IMR-90 (cell line): ENCODE data around the gene ARAP1. TPM values are rescaled to one million over a fixed set of nuclear protein-coding genes. Genes with fewer than 3 reads are reported as not detected.

Experiments
- ATAC-seq: fragments of 200-7000 bp; cut with Tn5 transposase; 2 replicates; pipeline ENCODE4 v1.9.1; 2020; ENCODE audit warnings: low read depth, mild to moderate bottlenecking, moderate library complexity
- BruUV-seq: library from RNA; stranded (reverse); fragments of 400-500 nt; replicated peaks from 2 replicates; lab custom pipeline; 2021; lab: Mats Ljungman, UMichigan
- CTCF ChIA-PET: fragments of 300-600 bp; formaldehyde crosslinking; extraction: SDS; loops from one replicate; lab custom pipeline; 2021; ENCODE audit warnings: antibody characterized with exemption; lab: Yijun Ruan, JAX
- POLR2A ChIA-PET: fragments of 300-600 bp; sonication (Branson Sonifier 250); formaldehyde crosslinking; loops from one replicate; lab custom pipeline; 2022; ENCODE audit warnings: antibody characterized with exemption; ENCODE audit not compliant: unreplicated experiment; lab: Charles Lee
- DNase-seq: peaks from one replicate; pipeline ENCODE4 v3.0.0; 2013
- H2AFZ ChIP-seq: replicated peaks from 2 replicates; pipeline ENCODE3; 2013; ENCODE audit warnings: low read length, mild to moderate bottlenecking; ENCODE audit not compliant: poor library complexity
- H2AK5ac ChIP-seq: 2 replicates; pipeline ENCODE4 v1.6.1; 2013; ENCODE audit warnings: low read depth, low read length, inconsistent platforms
- H2AK9ac ChIP-seq: replicated peaks from 2 replicates; pipeline ENCODE3; 2013; ENCODE audit warnings: mild to moderate bottlenecking, low read depth, low read length, moderate library complexity; ENCODE audit not compliant: poor library complexity
- H2BK120ac ChIP-seq: 2 replicates; pipeline ENCODE4 v1.6.1; 2013; ENCODE audit warnings: low read depth, low read length, inconsistent platforms
- H2BK15ac ChIP-seq: 3 replicates; pipeline ENCODE4 v1.6.1; 2013; ENCODE audit warnings: low read depth, low read length, inconsistent platforms
- H2BK20ac ChIP-seq: 2 replicates; pipeline ENCODE4 v1.6.1; 2013; ENCODE audit warnings: low read depth, mild to moderate bottlenecking, inconsistent platforms, low read length, moderate library complexity
- H2BK5ac ChIP-seq: 2 replicates; pipeline ENCODE4 v1.6.1; 2013; ENCODE audit warnings: mild to moderate bottlenecking, low read depth, low read length, inconsistent platforms; ENCODE audit not compliant: poor library complexity, severe bottlenecking
- H3K14ac ChIP-seq: replicated peaks from 2 replicates; pipeline ENCODE4 v1.6.1; 2013; ENCODE audit warnings: low read depth, low read length, inconsistent platforms
- H3K18ac ChIP-seq: 2 replicates; pipeline ENCODE4 v1.6.1; 2013; ENCODE audit warnings: low read depth, low read length, control low read depth
- H3K23ac ChIP-seq: 2 replicates; pipeline ENCODE4 v1.6.1; 2013; ENCODE audit warnings: low read depth, low read length, inconsistent platforms
- H3K27ac ChIP-seq: 2 replicates; pipeline ENCODE4 v1.5.1; 2013; ENCODE audit warnings: mild to moderate bottlenecking, control low read depth, low read length; ENCODE audit not compliant: insufficient read depth
- H3K27me3 ChIP-seq: 2 replicates; pipeline ENCODE4 v1.6.1; 2013; ENCODE audit warnings: low read length; ENCODE audit not compliant: control insufficient read depth, insufficient read depth
- H3K36me3 ChIP-seq: 2 replicates; pipeline ENCODE4 v1.6.1; 2013; ENCODE audit warnings: low read length, mixed read lengths; ENCODE audit not compliant: control insufficient read depth, insufficient read depth
- H3K4ac ChIP-seq: 2 replicates; pipeline ENCODE4 v1.6.1; 2013; ENCODE audit warnings: low read depth, low read length, inconsistent platforms
- H3K4me1 ChIP-seq: 2 replicates; pipeline ENCODE4 v1.6.1; 2013; ENCODE audit warnings: low read length, mixed read lengths; ENCODE audit not compliant: control insufficient read depth, insufficient read depth
- H3K4me2 ChIP-seq: 2 replicates; pipeline ENCODE4 v1.6.1; 2013; ENCODE audit warnings: low read depth, mild to moderate bottlenecking, control low read depth, low read length, moderate library complexity
- H3K4me3 ChIP-seq: 2 replicates; pipeline ENCODE4 v1.5.1; 2013; ENCODE audit warnings: low read depth, mild to moderate bottlenecking, control low read depth, low read length, moderate library complexity; ENCODE audit not compliant: insufficient read depth
- H3K56ac ChIP-seq: 2 replicates; pipeline ENCODE4 v1.6.1; 2013; ENCODE audit warnings: low read length, inconsistent platforms; ENCODE audit not compliant: insufficient read depth; ENCODE audit errors: extremely low read depth
- H3K79me1 ChIP-seq, 2 experiments: 2 replicates each; pipeline ENCODE4 v1.6.1; 2013; ENCODE audit warnings: low read length in 2 of 2, inconsistent platforms in 1 of 2, low read depth in 1 of 2
- H3K9ac ChIP-seq: 2 replicates; pipeline ENCODE4 v1.6.1; 2013; ENCODE audit warnings: low read depth, low read length, control low read depth
- H3K9me1 ChIP-seq: 2 replicates; pipeline ENCODE4 v1.6.1; 2013; ENCODE audit warnings: low read length, inconsistent platforms; ENCODE audit not compliant: insufficient read depth
- H3K9me3 ChIP-seq: 2 replicates; pipeline ENCODE4 v1.6.1; 2013; ENCODE audit warnings: low read length; ENCODE audit not compliant: control insufficient read depth, insufficient read depth
- H4K20me1 ChIP-seq: 2 replicates; pipeline ENCODE4 v1.6.1; 2013; ENCODE audit warnings: low read length, inconsistent platforms; ENCODE audit not compliant: insufficient read depth
- H4K5ac ChIP-seq: 2 replicates; pipeline ENCODE4 v1.6.1; 2013; ENCODE audit warnings: mild to moderate bottlenecking, low read depth, low read length, control low read depth
- H4K8ac ChIP-seq, 2 experiments: 2 replicates each; pipeline ENCODE4 v1.6.1; 2013; ENCODE audit warnings: low read depth in 2 of 2, low read length in 2 of 2, control low read depth in 1 of 2, inconsistent platforms in 1 of 2
- H4K91ac ChIP-seq: 2 replicates; pipeline ENCODE4 v1.6.1; 2013; ENCODE audit warnings: low read depth, low read length, inconsistent platforms; ENCODE audit not compliant: insufficient read depth
- BHLHE40 ChIP-seq: fragments of 150-350 bp; IDR thresholded peaks from 2 replicates; pipeline ENCODE4 v1.6.1; 2016; ENCODE audit warnings: mild to moderate bottlenecking, low read depth, low read length
- CEBPB ChIP-seq: IDR thresholded peaks from 2 replicates; pipeline ENCODE4 v1.6.1; 2012; ENCODE audit warnings: low read depth, low read length, improper control_type of control experiment
- CHD1 ChIP-seq: IDR thresholded peaks from 2 replicates; pipeline ENCODE4 v1.6.1; 2012; ENCODE audit warnings: low read depth, low read length, improper control_type of control experiment
- CTCF ChIP-seq: conservative IDR thresholded peaks from 2 replicates; pipeline ENCODE4 v1.5.1; 2012; ENCODE audit warnings: mild to moderate bottlenecking, low read depth, low read length, improper control_type of control experiment
- ELK1 ChIP-seq: fragments of 150-350 bp; IDR thresholded peaks from 2 replicates; pipeline ENCODE4 v1.6.1; 2016; ENCODE audit warnings: low read depth, mild to moderate bottlenecking, low read length, moderate library complexity, borderline replicate concordance
- FOS ChIP-seq: fragments of 150-350 bp; IDR thresholded peaks from 2 replicates; pipeline ENCODE4 v1.6.1; 2016; ENCODE audit warnings: low read depth, low read length
- MAFK ChIP-seq: IDR thresholded peaks from 2 replicates; pipeline ENCODE4 v1.6.1; 2012; ENCODE audit warnings: low read depth, low read length, improper control_type of control experiment
- MAZ ChIP-seq: IDR thresholded peaks from 2 replicates; pipeline ENCODE4 v1.6.1; 2012; ENCODE audit warnings: low read depth, mild to moderate bottlenecking, low read length, improper control_type of control experiment, moderate library complexity, borderline replicate concordance
- MXI1 ChIP-seq: IDR thresholded peaks from 2 replicates; pipeline ENCODE4 v1.6.1; 2012; ENCODE audit warnings: low read depth, mild to moderate bottlenecking, low read length, moderate library complexity, borderline replicate concordance
- NFE2L2 ChIP-seq: fragments of 150-350 bp; IDR thresholded peaks from 2 replicates; pipeline ENCODE4 v1.6.1; 2016; ENCODE audit warnings: low read depth, mild to moderate bottlenecking, low read length
- POLR2A ChIP-seq: IDR thresholded peaks from 2 replicates; pipeline ENCODE4 v1.6.1; 2012; ENCODE audit warnings: mild to moderate bottlenecking, low read depth, low read length
- RAD21 ChIP-seq: IDR thresholded peaks from 2 replicates; pipeline ENCODE4 v1.6.1; 2012; ENCODE audit warnings: low read length, improper control_type of control experiment
- RCOR1 ChIP-seq: IDR thresholded peaks from 2 replicates; pipeline ENCODE4 v1.6.1; 2012; ENCODE audit warnings: mild to moderate bottlenecking, low read length, improper control_type of control experiment; ENCODE audit not compliant: insufficient replicate concordance
- RFX5 ChIP-seq: IDR thresholded peaks from 2 replicates; pipeline ENCODE4 v1.8.0; 2012; ENCODE audit warnings: low read depth, mild to moderate bottlenecking, low read length, moderate library complexity
- SMC3 ChIP-seq: fragments of 150-350 bp; IDR thresholded peaks from 2 replicates; pipeline ENCODE4 v1.6.1; 2016; ENCODE audit warnings: low read depth, mild to moderate bottlenecking, antibody characterized with exemption, low read length, moderate library complexity
- USF2 ChIP-seq: fragments of 150-350 bp; IDR thresholded peaks from 2 replicates; pipeline ENCODE4 v1.6.1; 2017; ENCODE audit warnings: mild to moderate bottlenecking, antibody characterized with exemption, low read length, low read depth
- WGBS, 2 experiments: methylation state at CpG; one replicate each; pipeline versions ENCODE4 v1.1.5 to v1.1.7; 2013; ENCODE audit warnings: missing lambda C conversion rate in 2 of 2; ENCODE audit not compliant: insufficient read length in 1 of 2; ENCODE audit errors: extremely low coverage in 2 of 2; 5-methylcytosine and 5-hydroxymethylcytosine counted together
- dilution Hi-C: fragments of 300-500 bp; cut with HindIII; formaldehyde crosslinking; loops from one replicate; pipeline ENCODE4 v1.14.3; 2018; ENCODE audit warnings: low sequenced_read_pairs; ENCODE audit not compliant: unreplicated experiment
- in situ Hi-C: fragments of 300-500 bp; cut with MboI; formaldehyde crosslinking; loops from 3 replicates; pipeline ENCODE4 v1.14.3; 2019; ENCODE audit warnings: low sequenced_read_pairs, inconsistent platforms, mixed read lengths
- intact Hi-C: fragments of 100-400 bp; cut with micrococcal nuclease; formaldehyde crosslinking; loops from 2 replicates; pipeline ENCODE4 v1.10.0; 2022
- polyA plus RNA-seq, 3 experiments: library from polyadenylated mRNA; depleted of rRNA; stranded (reverse); fragments of >200 nt; gene quantifications; 2 replicates each; pipeline ENCODE4 v1.2.3, GENCODE V29; 2012; ENCODE audit warnings: low replicate concordance in 1 of 3
- total RNA-seq: library from RNA; depleted of rRNA; stranded (reverse); fragments of >200 nt; gene quantifications from 2 replicates; pipeline ENCODE4 v1.2.3, GENCODE V29; 2012

Gene ARAP1
- total and polyA plus RNA-seq, 2 of the 4 experiments (the other 2 are of a cell fraction) = 37.6 to 63.1 TPM

GRCh38 chr11:72670041-72670440 is 82.2 kb downstream of the ARAP1 start:
- no CpG with 5 or more reads among the region's 4 CpGs for WGBS, 2 experiments
- no peak overlapping the region for H3K4ac ChIP-seq
- CTCF ChIA-PET = no interaction called here
- H3K9me3 ChIP-seq = peaks cover 10% of the 10 kb centered on the region
- no peak overlapping the region for H2AK5ac ChIP-seq
- POLR2A ChIA-PET = no interaction called here
- no peaks in the 10 kb centered on the region for H3K9me1 ChIP-seq
- no peak overlapping the region for H3K27ac ChIP-seq
- H2BK20ac ChIP-seq = no peak overlapping the region
- H2AK9ac ChIP-seq = no peak overlapping the region
- no peaks in the 10 kb centered on the region for H3K79me1 ChIP-seq
- no peak overlapping the region for H2BK15ac ChIP-seq
- H3K4me1 ChIP-seq = no peaks in the 10 kb centered on the region
- H3K36me3 ChIP-seq = no peaks in the 10 kb centered on the region
- H3K23ac ChIP-seq = no peak overlapping the region
- H3K56ac ChIP-seq = no peak overlapping the region
- H3K4me3 ChIP-seq = no peak overlapping the region
- peaks cover 75% of the 10 kb centered on the region for H3K27me3 ChIP-seq
- no peak overlapping the region for H4K91ac ChIP-seq
- no peak overlapping the region for H3K4me2 ChIP-seq
- intact Hi-C loops = no loop called here
- H3K18ac ChIP-seq = no peak overlapping the region
- H3K9ac ChIP-seq = no peak overlapping the region
- H4K5ac ChIP-seq = no peak overlapping the region
- ATAC-seq (no peak), DNase-seq (no peak)
- BruUV-seq = no TSS peak
- H4K20me1 ChIP-seq = no peaks in the 10 kb centered on the region; the same call in 1 of the 2 replicates
- H2BK120ac ChIP-seq = no peak overlapping the region
- in situ Hi-C loops = no loop called here
- no peak overlapping the region for H3K14ac ChIP-seq
- no peak overlapping the region for H2AFZ ChIP-seq
- TF ChIP-seq CHD1 = no peak
- no peak for TF ChIP-seq USF2
- TF ChIP-seq BHLHE40 = no peak
- no peak for TF ChIP-seq RAD21
- no peak for TF ChIP-seq ELK1
- TF ChIP-seq NFE2L2 = no peak
- no peak for TF ChIP-seq CTCF
- TF ChIP-seq POLR2A = no peak
- no peak for TF ChIP-seq RCOR1
- TF ChIP-seq MAFK = no peak
- TF ChIP-seq CEBPB = no peak
- TF ChIP-seq SMC3 = no peak
- TF ChIP-seq MXI1 = no peak
- TF ChIP-seq RFX5 = no peak
- TF ChIP-seq MAZ = no peak
- no peak for TF ChIP-seq FOS
- H2BK5ac ChIP-seq = no peak overlapping the region
- H4K8ac ChIP-seq = no peak overlapping the region
- dilution Hi-C loops = no loop called here
